HUES6 (cell line): ENCODE results near the gene NCCRP1.

Source experiments
- H3K27ac ChIP-seq: 2 replicates; pipeline ENCODE4 v1.7.0; 2013; ENCODE audit warnings: low read depth, mild to moderate bottlenecking, low read length, inconsistent platforms
- H3K27me3 ChIP-seq: 2 replicates; pipeline ENCODE4 v1.6.1; 2013; ENCODE audit warnings: low read length; ENCODE audit not compliant: control insufficient read depth, insufficient read depth
- H3K36me3 ChIP-seq: 2 replicates; pipeline ENCODE4 v1.6.1; 2013; ENCODE audit warnings: low read length; ENCODE audit not compliant: control insufficient read depth, insufficient read depth
- H3K4me1 ChIP-seq: 2 replicates; pipeline ENCODE4 v1.6.1; 2013; ENCODE audit warnings: low read length; ENCODE audit not compliant: control insufficient read depth, insufficient read depth
- H3K4me3 ChIP-seq: 2 replicates; pipeline ENCODE4 v1.5.1; 2013; ENCODE audit warnings: low read depth, low read length
- H3K9ac ChIP-seq: one replicate; pipeline ENCODE4 v1.6.1; 2013; ENCODE audit warnings: mild to moderate bottlenecking, low read length
- H3K9me3 ChIP-seq: 2 replicates; pipeline ENCODE4 v1.6.1; 2013; ENCODE audit warnings: low read depth, low read length; ENCODE audit not compliant: control insufficient read depth, insufficient read depth

Gene NCCRP1

DNA sequence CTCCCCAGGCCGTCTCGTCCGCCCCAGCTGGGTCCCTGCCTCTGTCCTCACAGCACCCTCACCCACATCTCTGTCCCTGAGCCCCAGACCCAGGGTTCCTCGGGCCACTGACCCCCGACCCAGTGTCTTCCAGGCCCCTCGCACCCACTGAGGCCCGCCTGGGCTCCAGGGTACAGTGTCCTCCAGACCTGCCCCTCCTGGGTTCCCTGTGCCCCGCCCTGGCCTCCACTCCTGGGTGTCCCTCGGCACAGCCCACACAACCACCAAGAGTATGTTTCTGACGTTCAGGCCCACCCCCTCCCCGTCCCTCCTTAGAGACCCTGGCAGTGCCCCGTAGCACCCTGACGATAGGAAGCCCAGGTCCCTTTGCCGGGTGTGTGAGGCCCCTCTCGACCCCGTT, 22.6 kb upstream of the NCCRP1 start:
- H3K36me3 ChIP-seq = peaks cover 54% of the 10 kb centered on the region
- no peaks in the 10 kb centered on the region for H3K9me3 ChIP-seq
- no peak overlapping the region for H3K9ac ChIP-seq
- H3K27ac ChIP-seq = no peak overlapping the region
- peaks cover 3% of the 10 kb centered on the region; the same call in 1 of the 2 replicates for H3K4me1 ChIP-seq
- no peak overlapping the region for H3K4me3 ChIP-seq
- no peaks in the 10 kb centered on the region for H3K27me3 ChIP-seq

DNA sequence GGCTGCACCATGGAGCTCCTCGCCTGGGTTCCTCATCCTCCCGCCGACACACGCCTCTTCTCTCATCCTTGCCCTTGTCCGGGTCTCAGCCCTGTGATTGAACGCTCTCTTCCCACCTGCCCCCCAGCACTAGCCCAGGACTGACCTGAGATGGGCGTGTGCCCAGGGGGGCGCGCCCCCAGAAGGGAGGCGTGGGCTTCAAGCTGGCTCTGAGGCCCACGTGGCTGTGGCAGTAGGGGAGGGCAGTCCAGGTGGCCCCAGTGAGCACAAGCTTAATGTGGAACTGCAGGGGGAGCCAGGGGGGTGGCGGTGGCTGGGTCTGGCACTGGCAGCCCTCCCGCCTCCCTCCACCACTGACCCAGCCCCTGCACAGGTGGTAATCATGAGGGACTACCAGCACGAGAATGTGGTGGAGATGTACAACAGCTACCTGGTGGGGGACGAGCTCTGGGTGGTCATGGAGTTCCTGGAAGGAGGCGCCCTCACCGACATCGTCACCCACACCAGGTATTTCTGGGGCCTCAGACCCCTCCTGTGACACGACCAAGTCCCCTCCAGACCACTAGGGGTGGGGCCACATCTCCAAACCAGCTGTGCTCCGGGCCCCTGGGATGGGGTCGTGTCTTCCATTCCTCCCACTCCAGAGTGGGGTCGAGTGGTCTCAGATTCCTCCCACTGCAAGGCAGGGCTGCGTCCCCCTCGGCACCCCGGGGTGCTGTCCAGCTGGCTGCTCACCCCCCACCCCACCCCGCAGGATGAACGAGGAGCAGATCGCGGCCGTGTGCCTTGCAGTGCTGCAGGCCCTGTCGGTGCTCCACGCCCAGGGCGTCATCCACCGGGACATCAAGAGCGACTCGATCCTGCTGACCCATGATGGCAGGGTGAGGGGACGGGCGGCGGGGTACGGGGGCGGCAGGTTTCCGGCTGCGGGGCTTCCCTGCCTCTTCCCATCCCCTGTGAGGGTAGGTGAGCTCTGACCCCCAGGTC, 21.9 kb upstream of the NCCRP1 start:
- H3K9me3 ChIP-seq = no peaks in the 10 kb centered on the region
- H3K4me3 ChIP-seq = no peak overlapping the region
- peaks cover 3% of the 10 kb centered on the region; the same call in 1 of the 2 replicates for H3K4me1 ChIP-seq
- H3K27ac ChIP-seq = no peak overlapping the region
- H3K9ac ChIP-seq = no peak overlapping the region
- peaks cover 53% of the 10 kb centered on the region for H3K36me3 ChIP-seq
- no peaks in the 10 kb centered on the region for H3K27me3 ChIP-seq

DNA sequence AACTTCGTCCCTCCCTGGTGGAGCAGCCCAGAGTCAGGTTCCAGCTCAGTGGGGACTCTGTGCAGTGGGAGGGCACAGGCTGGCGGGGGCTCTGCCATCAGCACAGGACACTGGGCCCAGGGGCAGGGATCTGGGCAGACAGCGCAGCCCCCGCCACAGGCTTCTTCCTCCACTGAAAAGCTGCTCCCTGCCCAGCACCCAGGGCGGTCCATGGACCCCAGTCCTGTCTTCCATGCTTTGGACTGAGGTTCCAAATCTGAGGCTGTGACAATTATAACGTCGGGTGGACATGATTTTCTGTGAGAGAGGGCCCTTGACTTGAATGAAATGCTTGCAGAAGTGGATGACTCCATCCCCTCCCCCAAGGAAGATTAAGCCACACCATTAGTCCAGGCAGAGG, 21.2 kb upstream of the NCCRP1 start:
- Histone ChIP-seq H3K4me1 (peaks cover 3% of the 10 kb centered on the region; the same call in 1 of the 2 replicates), H3K27ac (no peak overlapping the region), H3K36me3 (peaks cover 53% of the 10 kb centered on the region), H3K9ac (no peak overlapping the region), H3K9me3 (no peaks in the 10 kb centered on the region), H3K27me3 (no peaks in the 10 kb centered on the region), H3K4me3 (no peak overlapping the region)

DNA sequence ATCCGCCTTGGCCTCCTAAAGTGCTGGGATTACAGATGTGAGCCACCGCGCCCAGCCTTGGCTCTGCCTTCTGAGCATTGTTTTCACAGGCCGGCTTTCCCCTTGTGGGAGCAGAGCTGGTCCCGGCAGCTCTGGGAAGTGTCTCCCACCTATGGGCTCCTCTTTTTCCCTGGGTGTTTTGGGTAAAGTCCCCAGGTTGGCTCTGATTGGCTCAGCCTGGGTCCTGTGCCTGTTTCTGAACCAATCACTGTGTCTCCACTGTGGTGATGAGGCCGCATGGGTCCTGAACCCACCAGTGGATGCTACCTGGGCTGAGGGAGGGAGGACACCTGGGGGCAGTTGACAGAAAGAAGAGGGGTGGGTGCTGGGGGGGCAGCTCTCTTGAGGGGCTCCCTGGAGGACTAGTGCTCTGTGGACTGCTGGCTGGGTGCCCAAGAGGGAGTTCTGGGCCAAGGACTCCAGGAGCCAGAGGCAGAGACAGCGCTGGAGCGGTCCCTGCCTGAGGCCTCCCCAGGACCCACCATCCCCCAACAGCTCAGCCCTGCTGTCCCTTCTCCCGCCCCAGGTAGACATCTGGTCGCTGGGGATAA, 19.6 kb upstream of the NCCRP1 start:
- Histone ChIP-seq H3K9me3 (no peaks in the 10 kb centered on the region), H3K4me1 (no peaks in the 10 kb centered on the region), H3K9ac (no peak overlapping the region), H3K27ac (no peak overlapping the region), H3K27me3 (no peaks in the 10 kb centered on the region), H3K4me3 (no peak overlapping the region), H3K36me3 (peaks cover 52% of the 10 kb centered on the region)

DNA sequence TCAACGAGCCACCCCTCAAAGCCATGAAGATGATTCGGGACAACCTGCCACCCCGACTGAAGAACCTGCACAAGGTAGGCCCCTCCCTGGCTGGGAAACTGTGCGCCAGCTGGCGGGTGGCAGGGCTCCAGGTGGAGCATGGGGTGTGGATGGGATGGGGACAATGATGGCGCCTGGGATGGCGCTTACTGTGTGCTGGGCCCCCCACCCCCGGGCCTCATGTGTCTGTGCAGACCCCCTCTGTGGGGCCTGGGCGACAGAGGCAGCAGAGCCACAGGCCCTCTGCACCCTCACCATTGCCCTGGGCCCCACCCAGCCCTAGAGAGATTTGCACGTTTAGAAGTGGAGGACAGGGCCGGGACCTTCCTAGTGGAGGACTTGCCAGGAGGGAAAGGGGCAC, 19.0 kb upstream of the NCCRP1 start:
- H3K4me3 ChIP-seq = no peak overlapping the region
- H3K9ac ChIP-seq = no peak overlapping the region
- no peak overlapping the region for H3K27ac ChIP-seq
- peaks cover 50% of the 10 kb centered on the region for H3K36me3 ChIP-seq
- no peaks in the 10 kb centered on the region for H3K4me1 ChIP-seq
- no peaks in the 10 kb centered on the region for H3K9me3 ChIP-seq
- no peaks in the 10 kb centered on the region for H3K27me3 ChIP-seq

DNA sequence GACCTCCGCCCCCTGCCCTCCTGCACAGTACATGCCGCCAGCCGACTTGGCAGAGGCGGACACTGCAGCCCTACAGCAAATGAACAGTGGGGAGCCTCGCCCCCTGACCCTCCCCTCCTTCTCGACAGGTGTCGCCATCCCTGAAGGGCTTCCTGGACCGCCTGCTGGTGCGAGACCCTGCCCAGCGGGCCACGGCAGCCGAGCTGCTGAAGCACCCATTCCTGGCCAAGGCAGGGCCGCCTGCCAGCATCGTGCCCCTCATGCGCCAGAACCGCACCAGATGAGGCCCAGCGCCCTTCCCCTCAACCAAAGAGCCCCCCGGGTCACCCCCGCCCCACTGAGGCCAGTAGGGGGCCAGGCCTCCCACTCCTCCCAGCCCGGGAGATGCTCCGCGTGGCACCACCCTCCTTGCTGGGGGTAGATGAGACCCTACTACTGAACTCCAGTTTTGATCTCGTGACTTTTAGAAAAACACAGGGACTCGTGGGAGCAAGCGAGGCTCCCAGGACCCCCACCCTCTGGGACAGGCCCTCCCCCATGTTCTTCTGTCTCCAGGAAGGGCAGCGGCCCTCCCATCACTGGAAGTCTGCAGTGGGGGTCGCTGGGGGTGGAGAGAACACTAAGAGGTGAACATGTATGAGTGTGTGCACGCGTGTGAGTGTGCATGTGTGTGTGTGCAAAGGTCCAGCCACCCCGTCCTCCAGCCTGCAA, 18.3 kb upstream of the NCCRP1 start:
- Histone ChIP-seq H3K4me3 (no peak overlapping the region), H3K27ac (no peak overlapping the region), H3K9ac (no peak overlapping the region), H3K36me3 (peaks cover 50% of the 10 kb centered on the region), H3K9me3 (no peaks in the 10 kb centered on the region), H3K4me1 (no peaks in the 10 kb centered on the region), H3K27me3 (no peaks in the 10 kb centered on the region)

DNA sequence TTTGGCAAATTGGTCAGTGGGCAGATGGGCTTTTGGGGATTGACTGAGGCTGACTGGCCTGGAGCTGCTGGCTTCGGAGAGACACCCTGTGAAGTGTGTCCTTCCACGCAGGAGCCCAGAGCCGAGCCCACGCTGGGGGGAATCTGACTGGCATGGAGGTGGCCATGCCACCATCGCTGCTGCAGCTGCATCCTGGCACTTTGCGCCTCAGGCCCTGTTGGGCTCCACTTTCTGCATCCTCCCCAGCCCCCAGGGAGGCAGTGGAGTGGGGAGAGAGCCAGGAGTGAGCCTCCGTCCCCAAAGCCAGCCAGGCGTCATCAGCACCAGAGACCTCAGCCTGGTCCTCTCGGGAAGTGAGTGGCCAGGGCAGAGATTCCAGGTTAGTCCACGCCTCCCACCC, 17.0 kb upstream of the NCCRP1 start:
- H3K4me1 ChIP-seq = no peaks in the 10 kb centered on the region
- no peak overlapping the region for H3K27ac ChIP-seq
- no peaks in the 10 kb centered on the region for H3K9me3 ChIP-seq
- no peak overlapping the region for H3K4me3 ChIP-seq
- H3K36me3 ChIP-seq = peaks cover 43% of the 10 kb centered on the region
- no peaks in the 10 kb centered on the region for H3K27me3 ChIP-seq
- H3K9ac ChIP-seq = no peak overlapping the region

DNA sequence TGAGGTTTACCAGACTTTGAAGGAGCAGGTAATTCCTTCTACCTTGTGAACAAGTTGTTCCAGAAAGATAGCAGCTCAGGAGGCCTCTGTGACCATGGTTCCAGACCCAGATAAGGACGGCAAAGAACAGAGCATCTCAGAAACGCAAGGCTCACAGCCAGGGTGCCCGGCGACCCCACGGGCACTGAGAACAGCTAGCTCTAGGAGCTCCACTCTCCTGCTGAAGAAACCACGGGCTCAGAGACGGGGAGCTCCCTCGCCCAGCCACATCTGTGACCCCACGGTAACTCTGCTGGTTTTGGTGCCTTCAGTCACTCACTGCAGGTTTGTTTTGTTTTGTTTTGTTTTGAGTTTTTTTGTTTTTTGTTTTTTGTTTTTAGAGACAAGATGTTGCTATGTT, 16.0 kb upstream of the NCCRP1 start:
- H3K9me3 ChIP-seq = no peaks in the 10 kb centered on the region
- H3K4me3 ChIP-seq = no peak overlapping the region
- H3K27ac ChIP-seq = no peak overlapping the region
- H3K4me1 ChIP-seq = no peaks in the 10 kb centered on the region
- H3K27me3 ChIP-seq = no peaks in the 10 kb centered on the region
- H3K36me3 ChIP-seq = peaks cover 35% of the 10 kb centered on the region
- H3K9ac ChIP-seq = no peak overlapping the region

DNA sequence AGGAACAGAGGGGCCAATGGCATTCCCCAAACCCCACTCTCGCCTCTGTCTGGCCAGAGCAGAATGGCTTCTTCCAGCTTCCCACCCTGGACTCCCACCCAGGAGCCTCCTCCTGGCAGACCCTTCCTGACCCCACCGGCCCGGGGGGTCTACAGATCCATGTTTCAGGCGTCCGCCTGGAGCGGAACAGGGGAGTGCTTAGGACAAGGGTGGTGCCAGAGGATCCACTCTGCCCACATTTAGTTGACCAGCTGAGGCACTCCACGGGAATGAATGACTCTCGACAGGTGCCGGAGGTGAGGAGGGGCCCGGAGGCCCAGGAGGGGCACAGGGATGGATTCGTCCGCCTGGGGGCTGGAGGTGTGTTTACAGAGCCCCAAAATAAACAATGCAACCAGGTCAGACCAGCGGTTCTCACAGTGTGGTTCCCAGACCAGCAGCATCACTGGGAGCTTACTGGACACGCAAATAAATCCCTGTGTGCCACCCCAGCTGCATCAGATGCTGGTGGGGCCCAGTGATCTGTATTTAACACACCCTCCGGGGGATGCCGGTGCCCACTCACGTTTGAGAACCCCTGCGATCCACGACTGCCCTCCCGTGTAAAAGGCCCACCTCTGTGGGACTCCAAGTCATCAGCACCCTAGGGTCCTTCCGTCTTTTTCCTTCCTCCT, 15.1 kb upstream of the NCCRP1 start:
- Histone ChIP-seq H3K27me3 (no peaks in the 10 kb centered on the region), H3K27ac (0 out of 2 replicates have a peak overlapping the region, but pooled peaks have one; percentile 11), H3K36me3 (peaks cover 26% of the 10 kb centered on the region), H3K4me3 (no peak overlapping the region), H3K9ac (no peak overlapping the region), H3K4me1 (no peaks in the 10 kb centered on the region), H3K9me3 (no peaks in the 10 kb centered on the region)

DNA sequence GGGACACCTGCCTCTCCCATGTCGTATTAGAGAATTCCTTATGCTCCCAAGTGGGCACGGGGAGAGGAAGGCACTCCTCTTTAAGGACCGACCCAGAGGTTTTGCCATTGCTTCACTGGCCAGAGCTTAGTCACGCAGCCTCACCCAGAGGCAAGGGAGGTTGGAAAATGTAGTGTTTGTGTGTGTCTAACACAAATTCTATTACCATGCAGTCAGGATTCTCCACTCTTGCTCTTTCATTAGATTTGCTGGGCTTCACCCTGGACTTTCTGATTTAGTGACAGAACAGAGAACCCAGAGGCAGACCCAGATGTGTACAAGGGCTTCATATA, 14.6 kb upstream of the NCCRP1 start:
- H3K27me3 ChIP-seq = no peaks in the 10 kb centered on the region
- H3K4me1 ChIP-seq = no peaks in the 10 kb centered on the region
- no peaks in the 10 kb centered on the region for H3K9me3 ChIP-seq
- H3K27ac ChIP-seq = no peak overlapping the region
- no peak overlapping the region for H3K4me3 ChIP-seq
- H3K9ac ChIP-seq = no peak overlapping the region
- H3K36me3 ChIP-seq = peaks cover 25% of the 10 kb centered on the region
